Stimulated activated CD4-positive, alpha-beta T cell treated with anti-CD3 and anti-CD28 coated beads, TNF-alpha, amount 100 ng/mL, for 24 hours (primary cell): ENCODE data around the gene MYZAP.
A peak's percentile ranks its signal among the peaks of the same experiment; 100 is the strongest.

Experiments
- DNase-seq, 3 experiments: peaks; one replicate each; pipeline ENCODE4 v3.0.0-alpha.2; 2020; ENCODE audit warnings: low read depth in 3 of 3

Gene MYZAP

GRCh38 chr15:57562196-57562769, 29.4 kb upstream of the MYZAP start:
- no peak for DNase-seq

GRCh38 chr15:57563416-57563815, 28.3 kb upstream of the MYZAP start:
- no peak for DNase-seq

- peak in 1 of 3 experiments; percentile 24 for DNase-seq
Measured at GRCh38 chr15:57565311-57565710, 26.4 kb upstream of the MYZAP start.

GRCh38 chr15:57566834-57567233, 24.9 kb upstream of the MYZAP start:
- DNase-seq = no peak

- DNase-seq = no peak
Measured at GRCh38 chr15:57567891-57568290, 23.8 kb upstream of the MYZAP start.

GRCh38 chr15:57568299-57568698, 23.4 kb upstream of the MYZAP start:
- DNase-seq = no peak

- DNase-seq = no peak
Measured at GRCh38 chr15:57570340-57570739, 21.4 kb upstream of the MYZAP start.

- DNase-seq = no peak
Measured at GRCh38 chr15:57570994-57571393, 20.7 kb upstream of the MYZAP start.

- DNase-seq = no peak
Measured at GRCh38 chr15:57571725-57572124, 20.0 kb upstream of the MYZAP start.

GRCh38 chr15:57572468-57572867, 19.2 kb upstream of the MYZAP start:
- no peak for DNase-seq

- DNase-seq = no peak
Measured at GRCh38 chr15:57573151-57573550, 18.6 kb upstream of the MYZAP start.

GRCh38 chr15:57575363-57575762, 16.3 kb upstream of the MYZAP start:
- DNase-seq = no peak

- DNase-seq = no peak
Measured at GRCh38 chr15:57578288-57578900, 13.3 kb upstream of the MYZAP start.

GRCh38 chr15:57580428-57580827, 11.3 kb upstream of the MYZAP start:
- no peak for DNase-seq

GRCh38 chr15:57580866-57581265, 10.8 kb upstream of the MYZAP start:
- DNase-seq = no peak

- no peak for DNase-seq
Measured at GRCh38 chr15:57582090-57582489, 9.6 kb upstream of the MYZAP start.

- DNase-seq = no peak
Measured at GRCh38 chr15:57583282-57583681, 8.4 kb upstream of the MYZAP start.

- DNase-seq = no peak
Measured at GRCh38 chr15:57583720-57584119, 8.0 kb upstream of the MYZAP start.

GRCh38 chr15:57586661-57587424, 4.9 kb upstream of the MYZAP start:
- no peak for DNase-seq

- no peak for DNase-seq
Measured at GRCh38 chr15:57589281-57589680, 2.4 kb upstream of the MYZAP start.

- DNase-seq = no peak
Measured at GRCh38 chr15:57589754-57590153, 1.9 kb upstream of the MYZAP start.

GRCh38 chr15:57591237-57591821, 375 bp upstream of the MYZAP start:
- peak in 1 of 3 experiments; percentile 11 for DNase-seq

- DNase-seq = no peak
Measured at GRCh38 chr15:57592426-57592825, 722 bp downstream of the MYZAP start.
